HEK293 (cell line): ENCODE measurements around the gene KLHDC7A.

Experiments used
- CTCF ChIA-PET: fragments of 350-600 bp; formaldehyde crosslinking; extraction: SDS; loops from one replicate; lab custom pipeline; 2021; ENCODE audit warnings: antibody characterized with exemption; lab: Yijun Ruan, JAX
- POLR2A ChIA-PET: fragments of 300-600 bp; formaldehyde crosslinking; extraction: SDS; loops from one replicate; lab custom pipeline; 2020; ENCODE audit warnings: antibody characterized with exemption, inconsistent platforms; lab: Yijun Ruan, JAX
- H3K27ac ChIP-seq: fragments of 200-500 bp; sonication (Bioruptor generic); 2 replicates; pipeline ENCODE4 v1.5.1; 2014; ENCODE audit warnings: low read depth, low read length, control low read depth, inconsistent platforms; ENCODE audit errors: extremely low read depth
- H3K36me3 ChIP-seq, 2 experiments: fragments of 200-500 bp in 1 of 2; sonication (Bioruptor generic) in 1 of 2; 1 replicate in 1 of 2; 2 replicates in 1 of 2; pipeline ENCODE4 v1.5.1; 2014 to 2017; ENCODE audit warnings: inconsistent platforms in 2 of 2, low read length in 2 of 2; ENCODE audit not compliant: control insufficient read depth in 2 of 2, insufficient read depth in 1 of 2
- H3K4me1 ChIP-seq: fragments of 200-500 bp; sonication (Bioruptor generic); 2 replicates; pipeline ENCODE4 v1.5.1; 2014; ENCODE audit warnings: mild to moderate bottlenecking, low read length, inconsistent platforms; ENCODE audit not compliant: control insufficient read depth, insufficient read depth
- H3K4me3 ChIP-seq: 2 replicates; pipeline ENCODE4 v1.5.1; 2011; ENCODE audit warnings: low read depth, mild to moderate bottlenecking, control low read depth, low read length, moderate library complexity
- H3K9me3 ChIP-seq: fragments of 200-500 bp; sonication (Bioruptor generic); 2 replicates; pipeline ENCODE4 v1.5.1; 2014; ENCODE audit warnings: low read depth, low read length, inconsistent platforms; ENCODE audit not compliant: control insufficient read depth, insufficient read depth
- BCL11B ChIP-seq: fragments of 450-650 bp; formaldehyde crosslinking; IDR thresholded peaks from 2 replicates; pipeline ENCODE4 v1.5.1; 2016; ENCODE audit warnings: low read depth, missing biosample characterization, missing genetic modification characterization
- MYNN ChIP-seq: fragments of 450-650 bp; formaldehyde crosslinking; IDR thresholded peaks from 2 replicates; pipeline ENCODE4 v1.5.1; 2016; ENCODE audit warnings: missing biosample characterization, missing genetic modification characterization, borderline replicate concordance
- PRDM1 ChIP-seq: fragments of 450-650 bp; formaldehyde crosslinking; IDR thresholded peaks from 2 replicates; pipeline ENCODE4; 2016; ENCODE audit warnings: missing biosample characterization, missing genetic modification characterization
- SALL2 ChIP-seq: fragments of 450-650 bp; formaldehyde crosslinking; IDR thresholded peaks from 2 replicates; pipeline ENCODE4 v1.5.0; 2017; ENCODE audit warnings: missing biosample characterization, mild to moderate bottlenecking, missing genetic modification characterization, borderline replicate concordance
- SP3 ChIP-seq: fragments of 450-650 bp; formaldehyde crosslinking; IDR thresholded peaks from 2 replicates; pipeline ENCODE4 v1.5.1; 2016; ENCODE audit warnings: missing biosample characterization, missing genetic modification characterization
- TCF7L2 ChIP-seq: IDR thresholded peaks from 2 replicates; pipeline ENCODE4 v1.6.1; 2011; ENCODE audit warnings: low read depth, mild to moderate bottlenecking, inconsistent platforms, low read length, moderate library complexity, borderline replicate concordance
- WT1 ChIP-seq: fragments of 450-650 bp; formaldehyde crosslinking; IDR thresholded peaks from 2 replicates; pipeline ENCODE4 v1.5.1; 2016; ENCODE audit warnings: missing biosample characterization, missing genetic modification characterization
- YY1 ChIP-seq: fragments of 450-650 bp; formaldehyde crosslinking; IDR thresholded peaks from 2 replicates; pipeline ENCODE4 v1.5.1; 2018; ENCODE audit warnings: missing biosample characterization, missing genetic modification characterization
- ZBTB6 ChIP-seq: fragments of 450-650 bp; formaldehyde crosslinking; IDR thresholded peaks from 2 replicates; pipeline ENCODE4 v1.5.1; 2017; ENCODE audit warnings: missing biosample characterization, missing genetic modification characterization
- ZNF133 ChIP-seq: fragments of 450-650 bp; formaldehyde crosslinking; IDR thresholded peaks from 2 replicates; pipeline ENCODE4 v1.5.1; 2016; ENCODE audit warnings: missing biosample characterization, missing genetic modification characterization
- ZNF140 ChIP-seq: fragments of 450-650 bp; formaldehyde crosslinking; IDR thresholded peaks from 2 replicates; pipeline ENCODE4 v1.5.1; 2016; ENCODE audit warnings: missing biosample characterization, missing genetic modification characterization
- ZNF24 ChIP-seq: fragments of 450-650 bp; formaldehyde crosslinking; IDR thresholded peaks from 2 replicates; pipeline ENCODE4 v1.5.1; 2016; ENCODE audit warnings: missing biosample characterization, missing genetic modification characterization
- ZNF394 ChIP-seq: fragments of 450-650 bp; formaldehyde crosslinking; IDR thresholded peaks from 2 replicates; pipeline ENCODE4 v1.5.1; 2016; ENCODE audit warnings: missing biosample characterization, missing genetic modification characterization, mild to moderate bottlenecking, moderate library complexity, borderline replicate concordance
- ZNF423 ChIP-seq: fragments of 450-650 bp; formaldehyde crosslinking; IDR thresholded peaks from 2 replicates; pipeline ENCODE4 v1.5.1; 2016; ENCODE audit warnings: missing biosample characterization, missing genetic modification characterization
- ZNF529 ChIP-seq: fragments of 450-650 bp; formaldehyde crosslinking; IDR thresholded peaks from 2 replicates; pipeline ENCODE4 v1.5.1; 2017; ENCODE audit warnings: missing genetic modification characterization, missing biosample characterization; ENCODE audit not compliant: insufficient replicate concordance
- ZNF677 ChIP-seq: fragments of 450-650 bp; IDR thresholded peaks from 2 replicates; pipeline ENCODE4 v1.5.0; 2018; ENCODE audit warnings: missing biosample characterization, mild to moderate bottlenecking, missing genetic modification characterization, moderate library complexity
- TF ChIP-seq, protein P1 (sequence below): fragments of 450-650 bp; formaldehyde crosslinking; IDR thresholded peaks from 2 replicates; pipeline ENCODE4 v1.5.1; 2016; ENCODE audit warnings: missing biosample characterization, missing genetic modification characterization
- TF ChIP-seq, protein P2 (sequence below): fragments of 450-650 bp; formaldehyde crosslinking; IDR thresholded peaks from 2 replicates; pipeline ENCODE4 v1.5.1; 2016; ENCODE audit warnings: missing biosample characterization, missing genetic modification characterization

Gene KLHDC7A

DNA sequence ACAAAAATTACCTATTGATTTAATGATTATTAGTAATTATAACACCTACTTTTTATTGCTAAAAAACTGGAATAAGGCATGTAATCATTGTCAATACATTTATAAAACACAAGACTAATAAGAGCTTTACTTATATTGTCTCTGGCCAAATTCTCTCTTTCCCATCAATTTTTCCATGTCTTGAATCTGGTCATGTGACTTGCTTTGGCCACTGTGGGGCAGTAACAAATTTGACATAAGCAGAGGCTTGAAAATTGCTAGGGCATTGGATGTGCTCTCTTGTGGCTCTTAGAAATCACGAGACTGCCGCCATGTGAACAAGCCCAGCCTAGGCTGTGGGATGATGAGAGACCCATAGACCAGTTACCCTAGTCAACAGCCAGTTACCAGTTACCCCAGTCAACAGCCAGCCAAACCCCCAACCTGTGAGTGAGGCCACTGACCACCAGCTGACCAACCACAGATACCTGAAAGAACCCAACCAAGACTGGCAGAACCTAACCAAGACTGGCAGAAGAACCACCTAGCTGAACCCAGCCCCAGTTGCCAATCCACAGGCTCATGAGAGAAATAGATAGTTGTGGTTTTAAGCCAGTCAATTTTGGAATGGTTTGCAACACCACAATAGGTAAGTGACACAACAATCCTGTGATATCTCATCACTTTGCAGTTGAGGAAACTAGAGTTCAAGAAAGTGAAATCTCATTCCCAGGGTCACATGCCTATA, 8.8 kb downstream of the KLHDC7A start:
- CTCF ChIA-PET = interaction anchor here (0.9 kb wide), 1 partner anchor 9 kb away, joined by 3 read pairs; the partner anchor contains the start of gene KLHDC7A
- Histone ChIP-seq H3K4me1 (no peaks in the 10 kb centered on the region), H3K36me3 (no peaks in the 10 kb centered on the region), H3K27ac (no peak overlapping the region), H3K4me3 (no peak overlapping the region), H3K9me3 (no peaks in the 10 kb centered on the region)
- TF ChIP-seq ZNF140 (tag by site-specific recombination) = no peak
- no peak for TF ChIP-seq PRDM1
- TF ChIP-seq ZNF677 (tag by site-specific recombination) = peak; percentile 22; the same call in 1 of the 2 replicates
- no peak for TF ChIP-seq ZNF423 (tag by site-specific recombination)
- POLR2A ChIA-PET = no interaction called here

DNA sequence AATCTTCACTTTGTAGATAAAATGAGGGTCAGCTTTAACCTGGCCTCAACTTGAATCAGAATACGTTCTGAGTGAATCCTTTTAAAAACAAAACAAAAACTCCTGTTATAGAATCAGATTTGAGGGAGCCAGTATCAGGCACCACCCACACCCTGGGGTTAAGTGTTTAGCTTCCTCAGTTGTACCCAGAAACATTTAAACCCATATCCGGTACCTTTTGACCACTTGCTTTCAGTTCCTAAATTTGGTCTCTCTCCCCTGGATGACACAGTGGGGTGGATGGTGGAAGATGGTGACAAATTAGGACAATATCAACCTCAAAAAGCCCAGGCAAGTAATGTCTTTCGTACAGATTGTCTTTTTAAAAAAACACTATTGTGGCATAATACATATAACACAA, 10.4 kb downstream of the KLHDC7A start:
- CTCF ChIA-PET = no interaction called here
- POLR2A ChIA-PET = no interaction called here
- H3K4me1 ChIP-seq = no peaks in the 10 kb centered on the region
- no peaks in the 10 kb centered on the region for H3K36me3 ChIP-seq
- TF ChIP-seq SP3 (tag by site-specific recombination) (no peak), ZBTB6 (tag by site-specific recombination) (no peak), ZNF133 (tag by site-specific recombination) (no peak), WT1 (tag by site-specific recombination) (no peak), ZNF24 (tag by site-specific recombination) (no peak)
- no peaks in the 10 kb centered on the region for H3K9me3 ChIP-seq
- no peak overlapping the region for H3K27ac ChIP-seq
- H3K4me3 ChIP-seq = no peak overlapping the region

GRCh38 chr1:18494304-18494703, 13.6 kb downstream of the KLHDC7A start:
- no peak for TF ChIP-seq TCF7L2
- no peak for TF ChIP-seq ZNF394 (tag by site-specific recombination)
- TF ChIP-seq MYNN (tag by site-specific recombination) = no peak
- no peak for TF ChIP-seq ZNF529 (tag by site-specific recombination)
- TF ChIP-seq SALL2 = no peak
- no peak for TF ChIP-seq YY1 (tag by site-specific recombination)
- TF ChIP-seq, protein P1, sequence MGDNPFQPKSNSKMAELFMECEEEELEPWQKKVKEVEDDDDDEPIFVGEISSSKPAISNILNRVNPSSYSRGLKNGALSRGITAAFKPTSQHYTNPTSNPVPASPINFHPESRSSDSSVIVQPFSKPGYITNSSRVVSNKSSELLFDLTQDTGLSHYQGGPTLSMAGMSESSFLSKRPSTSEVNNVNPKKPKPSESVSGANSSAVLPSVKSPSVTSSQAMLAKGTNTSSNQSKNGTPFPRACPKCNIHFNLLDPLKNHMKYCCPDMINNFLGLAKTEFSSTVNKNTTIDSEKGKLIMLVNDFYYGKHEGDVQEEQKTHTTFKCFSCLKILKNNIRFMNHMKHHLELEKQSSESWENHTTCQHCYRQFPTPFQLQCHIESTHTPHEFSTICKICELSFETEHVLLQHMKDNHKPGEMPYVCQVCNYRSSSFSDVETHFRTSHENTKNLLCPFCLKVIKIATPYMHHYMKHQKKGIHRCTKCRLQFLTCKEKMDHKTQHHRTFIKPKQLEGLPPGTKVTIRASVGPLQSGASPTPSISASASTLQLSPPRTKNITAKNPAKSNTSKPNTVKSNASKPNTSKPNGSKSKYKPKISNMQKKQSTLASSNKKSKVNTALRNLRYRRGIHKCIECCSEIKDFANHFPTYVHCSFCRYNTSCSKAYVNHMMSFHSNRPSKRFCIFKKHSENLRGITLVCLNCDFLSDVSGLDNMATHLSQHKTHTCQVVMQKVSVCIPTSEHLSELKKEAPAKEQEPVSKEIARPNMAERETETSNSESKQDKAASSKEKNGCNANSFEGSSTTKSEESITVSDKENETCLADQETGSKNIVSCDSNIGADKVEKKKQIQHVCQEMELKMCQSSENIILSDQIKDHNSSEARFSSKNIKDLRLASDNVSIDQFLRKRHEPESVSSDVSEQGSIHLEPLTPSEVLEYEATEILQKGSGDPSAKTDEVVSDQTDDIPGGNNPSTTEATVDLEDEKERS (tag by site-specific recombination) = no peak
- TF ChIP-seq BCL11B (tag by site-specific recombination) = no peak
- TF ChIP-seq, protein P2, sequence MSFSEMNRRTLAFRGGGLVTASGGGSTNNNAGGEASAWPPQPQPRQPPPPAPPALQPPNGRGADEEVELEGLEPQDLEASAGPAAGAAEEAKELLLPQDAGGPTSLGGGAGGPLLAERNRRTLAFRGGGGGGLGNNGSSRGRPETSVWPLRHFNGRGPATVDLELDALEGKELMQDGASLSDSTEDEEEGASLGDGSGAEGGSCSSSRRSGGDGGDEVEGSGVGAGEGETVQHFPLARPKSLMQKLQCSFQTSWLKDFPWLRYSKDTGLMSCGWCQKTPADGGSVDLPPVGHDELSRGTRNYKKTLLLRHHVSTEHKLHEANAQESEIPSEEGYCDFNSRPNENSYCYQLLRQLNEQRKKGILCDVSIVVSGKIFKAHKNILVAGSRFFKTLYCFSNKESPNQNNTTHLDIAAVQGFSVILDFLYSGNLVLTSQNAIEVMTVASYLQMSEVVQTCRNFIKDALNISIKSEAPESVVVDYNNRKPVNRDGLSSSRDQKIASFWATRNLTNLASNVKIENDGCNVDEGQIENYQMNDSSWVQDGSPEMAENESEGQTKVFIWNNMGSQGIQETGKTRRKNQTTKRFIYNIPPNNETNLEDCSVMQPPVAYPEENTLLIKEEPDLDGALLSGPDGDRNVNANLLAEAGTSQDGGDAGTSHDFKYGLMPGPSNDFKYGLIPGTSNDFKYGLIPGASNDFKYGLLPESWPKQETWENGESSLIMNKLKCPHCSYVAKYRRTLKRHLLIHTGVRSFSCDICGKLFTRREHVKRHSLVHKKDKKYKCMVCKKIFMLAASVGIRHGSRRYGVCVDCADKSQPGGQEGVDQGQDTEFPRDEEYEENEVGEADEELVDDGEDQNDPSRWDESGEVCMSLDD (tag by site-specific recombination) = no peak
- Histone ChIP-seq H3K9me3 (no peaks in the 10 kb centered on the region), H3K36me3 (no peaks in the 10 kb centered on the region), H3K4me1 (no peaks in the 10 kb centered on the region), H3K4me3 (no peak overlapping the region), H3K27ac (no peak overlapping the region)
- POLR2A ChIA-PET = no interaction called here
- CTCF ChIA-PET = interaction anchor here (0.7 kb wide), 1 partner anchor 175 kb away, joined by 3 read pairs; no protein-coding TSS in a partner anchor
